Ectodermal cell (in vitro differentiated cells): ENCODE results near the gene DPM2.
A peak's percentile ranks its signal among the peaks of the same experiment; 100 is the strongest.

Experiments
- H3K27ac ChIP-seq: 2 replicates; pipeline ENCODE4 v1.7.0; 2013; ENCODE audit warnings: mild to moderate bottlenecking, low read depth, low read length; ENCODE audit not compliant: insufficient read depth, poor library complexity, severe bottlenecking
- H3K27me3 ChIP-seq: 2 replicates; pipeline ENCODE4 v1.7.0; 2013; ENCODE audit warnings: mild to moderate bottlenecking, low read length; ENCODE audit not compliant: insufficient read depth, control insufficient read depth, poor library complexity, severe bottlenecking
- H3K36me3 ChIP-seq: one replicate; pipeline ENCODE4 v1.7.0; 2013; ENCODE audit warnings: low read length; ENCODE audit not compliant: control insufficient read depth, insufficient read depth
- H3K4me1 ChIP-seq: one replicate; pipeline ENCODE4 v1.7.0; 2013; ENCODE audit warnings: low read length; ENCODE audit not compliant: control insufficient read depth, insufficient read depth
- H3K4me3 ChIP-seq: 2 replicates; pipeline ENCODE4 v1.7.0; 2013; ENCODE audit warnings: low read depth, low read length, control low read depth; ENCODE audit not compliant: insufficient read depth
- H3K9me3 ChIP-seq: 2 replicates; pipeline ENCODE4 v1.7.0; 2013; ENCODE audit warnings: mild to moderate bottlenecking, low read length, moderate library complexity; ENCODE audit not compliant: control insufficient read depth
- WGBS, 2 experiments: methylation state at CpG; one replicate each; pipeline ENCODE4 v1.1.7; 2013; ENCODE audit warnings: missing lambda C conversion rate in 2 of 2; 5-methylcytosine and 5-hydroxymethylcytosine counted together

The DPM2 gene

DNA sequence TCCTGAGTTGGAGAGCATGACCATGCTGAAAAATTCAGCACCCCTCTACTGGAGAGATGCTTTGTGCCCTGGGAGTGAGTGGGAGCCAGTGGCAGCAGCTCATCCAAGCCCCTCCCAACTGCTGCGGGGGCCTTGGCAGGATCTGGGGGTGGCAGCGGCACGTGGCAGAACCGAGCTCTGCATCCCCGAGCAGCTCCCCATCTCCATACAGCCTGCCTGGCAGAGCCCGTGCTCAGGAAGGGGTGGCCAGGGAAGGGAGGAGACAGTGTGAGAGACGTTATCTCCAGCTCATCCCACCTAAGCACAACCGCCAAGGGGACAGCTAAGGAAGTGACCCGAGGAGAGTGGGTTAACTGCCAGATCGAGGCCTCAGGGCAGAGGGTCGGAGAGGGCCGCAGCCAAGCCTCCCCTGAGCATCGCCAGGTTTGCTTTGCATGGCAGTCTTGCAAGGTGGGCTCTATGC, 17.2 kb upstream of the DPM2 start:
- Histone ChIP-seq H3K36me3 (no peaks in the 10 kb centered on the region), H3K4me1 (peaks cover 7% of the 10 kb centered on the region), H3K27me3 (no peaks in the 10 kb centered on the region), H3K27ac (no peak overlapping the region), H3K4me3 (no peak overlapping the region), H3K9me3 (no peaks in the 10 kb centered on the region)
- 90 to 93% methylated on average over 13 of the region's 13 CpGs for WGBS, 2 experiments

DNA sequence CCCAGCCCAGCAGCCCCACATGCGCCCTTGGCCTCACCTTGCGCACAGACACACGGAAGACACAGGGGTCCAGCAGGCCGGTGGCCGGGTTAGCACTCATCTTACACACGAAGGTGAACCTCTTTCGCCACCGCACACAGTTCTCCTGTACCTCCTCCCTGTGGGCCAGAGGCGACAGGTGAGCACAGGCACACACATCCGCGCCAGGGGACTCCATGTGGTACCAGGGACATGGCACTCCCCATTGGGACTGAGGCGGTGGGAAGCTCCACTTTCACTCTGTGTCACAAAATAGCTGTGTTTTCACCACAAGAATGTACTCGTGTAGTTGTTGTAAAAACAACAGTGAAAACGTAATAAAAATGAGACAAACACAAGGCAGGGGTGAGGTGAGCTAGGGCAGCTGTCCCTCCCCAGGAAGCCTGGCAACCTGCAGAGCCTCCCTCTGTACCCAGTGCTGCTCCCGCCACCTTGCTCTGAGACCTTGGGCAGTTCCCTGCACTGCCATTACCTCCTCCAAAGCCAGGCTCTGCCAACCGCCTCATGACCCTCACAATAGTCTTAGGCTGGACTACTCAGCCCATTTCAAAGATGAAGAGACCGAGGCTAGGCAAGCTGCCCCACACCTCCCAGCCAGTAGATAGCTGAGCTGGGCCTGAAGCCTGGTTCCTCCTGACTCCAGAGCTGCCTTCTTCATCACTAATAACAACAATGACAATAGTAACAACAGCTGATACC, 16.3 kb upstream of the DPM2 start:
- 94 to 95% methylated on average over 17 of the region's 17 CpGs for WGBS, 2 experiments
- H3K27me3 ChIP-seq, result no peaks in the 10 kb centered on the region
- no peak overlapping the region for H3K4me3 ChIP-seq
- no peaks in the 10 kb centered on the region for H3K36me3 ChIP-seq
- H3K9me3 ChIP-seq, result no peaks in the 10 kb centered on the region
- H3K27ac ChIP-seq, result no peak overlapping the region
- peaks cover 7% of the 10 kb centered on the region for H3K4me1 ChIP-seq

DNA sequence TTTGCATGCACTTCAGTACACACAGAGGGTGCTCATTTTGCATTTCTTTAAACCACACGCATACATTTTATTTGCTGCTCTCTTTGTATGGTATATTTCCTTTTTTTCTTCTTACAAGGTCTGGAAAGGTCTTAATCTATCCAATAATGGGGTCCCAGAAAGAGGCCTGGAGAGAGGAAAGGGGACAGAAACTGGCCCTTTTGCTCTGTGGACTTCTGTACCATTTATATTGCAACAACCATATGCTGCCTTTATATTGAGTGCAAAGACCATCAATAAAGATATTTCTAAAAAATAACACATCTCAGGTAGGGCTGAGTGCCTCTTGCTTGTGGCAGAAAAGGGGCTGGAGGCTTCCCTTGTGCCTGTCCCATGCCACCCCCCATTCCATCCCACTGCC, 15.5 kb upstream of the DPM2 start:
- 100% methylated on average over 1 of the region's 1 CpG; no CpG with 5 or more reads in 1 of the 2 experiments for WGBS, 2 experiments
- Histone ChIP-seq H3K36me3 (no peaks in the 10 kb centered on the region), H3K4me3 (no peak overlapping the region)

DNA sequence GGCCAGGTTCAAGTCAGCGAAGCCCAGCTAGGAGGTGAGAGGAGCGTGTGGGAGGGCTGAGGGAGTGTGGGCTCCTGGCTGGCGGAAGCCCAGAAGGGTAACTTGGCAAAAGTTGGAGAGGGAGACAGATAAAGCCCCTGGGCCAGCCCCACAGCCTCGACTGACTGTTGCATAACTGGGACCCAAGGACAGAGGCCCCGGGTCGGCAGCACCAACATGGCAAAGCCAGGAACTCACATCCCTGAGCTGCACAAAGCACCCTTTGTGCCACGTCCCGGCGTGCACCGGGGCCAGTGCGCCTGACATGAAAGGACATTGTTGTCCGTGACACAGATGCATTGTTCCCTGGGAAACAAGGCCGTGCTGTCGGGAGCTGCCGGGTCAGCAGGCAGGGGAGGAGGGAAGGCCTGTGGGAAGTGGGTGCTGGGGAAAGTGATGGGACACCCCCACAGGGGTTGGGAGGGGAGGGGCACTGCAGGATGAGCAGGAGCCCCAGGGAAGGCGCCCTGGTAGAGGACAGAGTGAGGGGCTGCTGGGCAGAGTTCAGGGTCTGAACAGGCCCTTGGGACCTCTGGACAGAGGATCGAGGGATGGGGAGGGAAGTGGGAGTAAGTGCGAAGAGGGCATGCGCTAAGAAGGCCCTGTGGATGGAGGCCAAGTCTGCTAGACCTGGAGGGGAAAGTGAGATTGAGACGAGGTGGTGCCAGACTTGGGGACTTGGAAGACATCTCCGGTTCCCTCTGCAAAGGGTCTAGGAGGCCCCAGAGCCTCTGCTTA, 13.0 kb upstream of the DPM2 start:
- peak overlapping the region; percentile 74 for H3K27ac ChIP-seq
- 69 to 71% methylated on average over 21 of the region's 21 CpGs for WGBS, 2 experiments
- H3K4me3 ChIP-seq, result no peak overlapping the region

More for the DNA sequence above, 15.5 kb upstream of the DPM2 start:
- H3K27ac ChIP-seq, result no peak overlapping the region
- peaks cover 9% of the 10 kb centered on the region for H3K4me1 ChIP-seq
- no peaks in the 10 kb centered on the region for H3K9me3 ChIP-seq
- H3K27me3 ChIP-seq, result no peaks in the 10 kb centered on the region

DNA sequence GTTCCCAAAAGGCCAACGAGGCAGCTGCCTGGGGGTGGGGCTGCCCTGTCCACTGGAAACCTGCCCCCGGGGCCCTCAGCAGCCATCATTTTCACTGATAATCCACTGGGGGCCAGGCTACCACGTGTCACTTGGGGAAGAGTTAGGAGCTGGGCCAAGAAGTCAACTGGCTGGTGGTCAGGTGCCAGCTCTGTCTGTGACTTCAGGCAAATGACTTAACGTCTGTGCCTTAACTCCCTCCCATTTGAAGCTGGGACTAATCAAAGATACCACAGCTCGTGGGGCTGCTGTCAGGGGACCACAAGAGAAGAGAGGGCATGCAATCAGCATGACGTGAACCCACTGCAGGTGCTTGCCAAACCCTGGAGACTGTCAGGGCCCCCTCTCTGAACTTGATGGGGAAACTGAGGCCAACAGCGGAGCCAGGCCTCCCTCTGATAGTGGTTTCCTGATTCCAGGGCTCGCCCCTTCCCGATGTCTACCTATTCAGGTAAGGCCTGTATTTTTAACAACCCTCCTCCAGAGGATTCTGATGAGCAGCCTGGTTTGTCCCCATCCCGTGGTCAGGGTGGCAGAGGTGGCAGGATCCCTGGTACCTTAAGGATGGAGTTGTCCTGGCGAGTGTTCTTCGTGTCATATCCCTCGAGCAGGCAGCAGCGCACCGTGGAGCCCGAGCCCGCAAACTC, 12.3 kb upstream of the DPM2 start:
- Histone ChIP-seq H3K4me1 (peaks cover 9% of the 10 kb centered on the region), H3K9me3 (no peaks in the 10 kb centered on the region), H3K27me3 (no peaks in the 10 kb centered on the region), H3K4me3 (no peak overlapping the region), H3K36me3 (no peaks in the 10 kb centered on the region), H3K27ac (peak overlapping the region; percentile 74)
- WGBS, 2 experiments, result 91 to 93% methylated on average over 17 of the region's 17 CpGs

More for the DNA sequence above, 13.0 kb upstream of the DPM2 start:
- no peaks in the 10 kb centered on the region for H3K36me3 ChIP-seq
- no peaks in the 10 kb centered on the region for H3K27me3 ChIP-seq
- H3K9me3 ChIP-seq, result no peaks in the 10 kb centered on the region
- peaks cover 9% of the 10 kb centered on the region for H3K4me1 ChIP-seq

DNA sequence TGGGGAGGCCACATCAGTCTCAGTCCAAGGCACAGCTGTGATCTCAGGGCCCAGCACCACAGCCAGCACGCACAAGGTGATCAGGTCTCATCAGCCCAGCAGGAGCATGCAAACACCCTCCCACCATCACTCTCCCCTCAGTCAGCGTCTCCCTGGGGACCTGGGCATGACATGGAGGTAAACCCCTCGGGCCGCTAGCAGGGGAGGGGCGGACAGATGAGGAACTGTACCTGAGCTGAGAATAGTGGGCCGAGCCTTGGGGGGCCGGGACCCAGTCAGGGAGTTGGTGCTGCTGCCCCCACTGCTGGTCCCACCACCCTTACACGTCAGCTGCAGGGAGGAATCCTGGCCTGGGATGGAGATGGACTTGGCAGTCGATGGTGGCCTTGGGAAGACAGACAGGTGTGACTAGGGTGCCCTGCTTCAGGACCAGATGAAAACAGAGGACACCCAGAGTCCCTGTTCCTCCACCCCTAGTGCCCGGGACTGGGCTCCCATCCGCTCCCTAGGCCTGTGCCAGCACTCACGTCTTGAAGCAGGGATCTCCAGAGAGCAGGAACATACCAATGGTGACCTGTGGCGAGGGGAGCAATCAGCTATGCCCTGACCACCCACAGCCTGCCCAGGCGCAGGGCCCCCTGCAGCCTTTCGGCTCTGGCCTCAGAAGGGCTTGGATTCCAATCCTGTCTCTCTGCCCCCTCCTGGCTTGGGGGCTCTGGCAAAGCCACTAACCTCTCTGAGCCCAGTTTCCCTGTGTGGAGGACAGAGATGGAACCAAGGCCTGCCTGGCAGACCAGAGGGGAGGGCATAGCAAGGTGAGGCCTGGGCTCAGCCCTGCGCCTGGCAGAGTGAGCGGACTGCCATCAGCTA, 10.4 kb upstream of the DPM2 start:
- Histone ChIP-seq H3K27me3 (no peaks in the 10 kb centered on the region), H3K4me3 (no peak overlapping the region), H3K9me3 (no peaks in the 10 kb centered on the region), H3K4me1 (peaks cover 9% of the 10 kb centered on the region), H3K36me3 (no peaks in the 10 kb centered on the region), H3K27ac (no peak overlapping the region)
- 87 to 89% methylated on average over 17 of the region's 17 CpGs for WGBS, 2 experiments

DNA sequence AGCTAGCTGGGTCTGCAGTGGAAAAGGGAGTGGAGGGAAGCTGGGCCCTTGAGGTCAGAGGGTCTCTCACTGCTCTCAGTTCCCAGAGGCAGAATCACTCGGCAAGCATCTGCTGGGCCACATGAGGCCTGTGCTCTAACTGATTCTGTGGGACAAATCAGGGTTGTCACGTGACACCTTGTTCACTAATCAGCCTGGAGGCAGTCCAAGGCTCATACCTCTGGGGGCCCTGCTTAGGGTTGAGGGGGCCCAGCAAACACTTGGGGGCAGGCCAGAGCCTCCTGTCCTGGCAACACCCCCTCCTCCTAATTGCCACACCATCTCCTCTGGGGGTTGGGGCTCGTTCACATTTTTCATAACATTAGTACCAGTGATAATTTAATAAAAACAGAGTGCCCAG, 9.1 kb upstream of the DPM2 start:
- Histone ChIP-seq H3K27ac (no peak overlapping the region), H3K36me3 (peaks cover 7% of the 10 kb centered on the region), H3K27me3 (no peaks in the 10 kb centered on the region), H3K9me3 (no peaks in the 10 kb centered on the region), H3K4me3 (no peak overlapping the region), H3K4me1 (peaks cover 17% of the 10 kb centered on the region)
- WGBS, 2 experiments, result 86 to 90% methylated on average over 3 of the region's 3 CpGs

DNA sequence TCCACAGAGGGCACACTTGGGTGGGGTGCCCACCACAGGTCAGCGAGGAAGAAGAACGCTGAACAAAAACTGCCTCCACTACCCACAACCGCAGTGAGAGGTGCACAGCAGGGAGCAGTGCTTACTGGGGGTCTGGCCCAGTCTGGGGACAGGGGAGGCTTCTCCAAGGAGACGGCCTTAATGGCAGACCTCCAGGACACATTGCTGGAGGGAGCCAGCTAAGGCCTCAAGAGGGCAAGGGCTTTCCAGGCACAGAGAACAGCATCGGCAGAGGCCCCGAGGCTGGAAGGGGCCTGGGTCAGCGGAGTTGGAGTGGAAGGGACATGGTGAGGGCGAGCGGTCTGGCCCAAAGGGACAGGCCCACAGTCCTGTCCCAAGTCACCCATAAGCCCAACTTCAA, 8.3 kb upstream of the DPM2 start:
- Histone ChIP-seq H3K4me1 (peaks cover 13% of the 10 kb centered on the region), H3K4me3 (no peak overlapping the region), H3K9me3 (no peaks in the 10 kb centered on the region), H3K36me3 (peaks cover 7% of the 10 kb centered on the region), H3K27ac (no peak overlapping the region), H3K27me3 (no peaks in the 10 kb centered on the region)
- 95 to 96% methylated on average over 9 of the region's 9 CpGs for WGBS, 2 experiments

DNA sequence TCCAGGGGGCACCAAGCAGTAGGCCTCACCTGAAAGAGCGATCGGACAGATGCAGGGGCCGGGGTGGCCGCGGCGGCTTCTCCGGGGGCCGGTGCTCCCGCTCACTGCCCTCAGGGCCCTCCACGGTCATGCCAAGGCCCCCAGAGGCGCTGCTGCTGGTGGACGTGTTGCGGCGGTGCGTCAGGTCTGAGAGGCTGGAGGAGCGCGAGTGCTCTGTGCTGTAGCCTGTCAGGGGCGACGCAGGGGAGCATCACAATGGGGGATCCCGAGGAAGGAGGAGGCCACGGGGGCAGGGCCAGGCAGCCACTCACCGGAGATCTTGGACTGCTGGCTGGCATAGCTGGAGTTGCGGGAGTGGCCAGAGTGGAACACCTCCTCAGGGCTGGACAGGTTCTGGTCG, 7.7 kb upstream of the DPM2 start:
- H3K27me3 ChIP-seq, result no peaks in the 10 kb centered on the region
- peaks cover 10% of the 10 kb centered on the region for H3K4me1 ChIP-seq
- no peak overlapping the region for H3K4me3 ChIP-seq
- H3K36me3 ChIP-seq, result peaks cover 7% of the 10 kb centered on the region
- 96% methylated on average over 24 of the region's 24 CpGs for WGBS, 2 experiments
- no peak overlapping the region for H3K27ac ChIP-seq
- no peaks in the 10 kb centered on the region for H3K9me3 ChIP-seq
